ENCODE results near the gene NTN1.
"Not testable (repeated sequence)": the region's sequence is repeated elsewhere in the genome, so short reads cannot be mapped to it uniquely, and the experiment has no call there.

NTN1 gene

GRCh38 chr17:9090641-9091096 lies 69.4 kb downstream of the NTN1 start:
- no peak for DNase-seq

- no peak for DNase-seq
Measured at GRCh38 chr17:9094193-9094592, 72.9 kb downstream of the NTN1 start.

- no peak for DNase-seq
Measured at GRCh38 chr17:9095390-9095789, 74.1 kb downstream of the NTN1 start.

- no peak for DNase-seq
Measured at GRCh38 chr17:9098242-9098825, 77.0 kb downstream of the NTN1 start.

- no peak for DNase-seq
Measured at GRCh38 chr17:9101356-9101755, 80.0 kb downstream of the NTN1 start.

GRCh38 chr17:9103193-9103592 lies 81.9 kb downstream of the NTN1 start:
- DNase-seq: not testable (repeated sequence)

GRCh38 chr17:9104370-9105041 lies 83.2 kb downstream of the NTN1 start:
- DNase-seq: no peak

GRCh38 chr17:9105068-9105868 lies 84.0 kb downstream of the NTN1 start:
- DNase-seq: no peak

GRCh38 chr17:9106278-9106677 lies 85.0 kb downstream of the NTN1 start:
- not testable (repeated sequence) for DNase-seq

GRCh38 chr17:9107527-9107926 lies 86.2 kb downstream of the NTN1 start:
- DNase-seq: no peak

GRCh38 chr17:9108146-9108545 lies 86.8 kb downstream of the NTN1 start:
- no peak for DNase-seq

- DNase-seq: no peak
Measured at GRCh38 chr17:9109933-9110332, 88.6 kb downstream of the NTN1 start.

GRCh38 chr17:9110501-9110900 lies 89.2 kb downstream of the NTN1 start:
- DNase-seq: no peak

- peak; percentile 7 for DNase-seq
Measured at GRCh38 chr17:9115214-9116191, 94.2 kb downstream of the NTN1 start.

- no peak for DNase-seq
Measured at GRCh38 chr17:9116311-9116835, 95.1 kb downstream of the NTN1 start.

GRCh38 chr17:9116861-9117568 lies 95.7 kb downstream of the NTN1 start:
- no peak for DNase-seq

- no peak for DNase-seq
Measured at GRCh38 chr17:9120471-9120870, 99.2 kb downstream of the NTN1 start.

GRCh38 chr17:9121186-9121820 lies 100.0 kb downstream of the NTN1 start:
- no peak for DNase-seq

- DNase-seq: no peak
Measured at GRCh38 chr17:9123594-9124553, 102.6 kb downstream of the NTN1 start.

GRCh38 chr17:9124554-9124935 lies 103.2 kb downstream of the NTN1 start:
- no peak for DNase-seq
